HG03045 (cell line): ENCODE results near the gene AGTPBP1.
"Not testable (repeated sequence)": the region's sequence is repeated elsewhere in the genome, so short reads cannot be mapped to it uniquely, and the experiment has no call there.

Experiments used
- ATAC-seq: cut with Tn5 transposase; IDR thresholded peaks from one replicate; pipeline ENCODE4 v1.9.1; 2021; ENCODE audit warnings: mild to moderate bottlenecking, moderate library complexity; ENCODE audit not compliant: unreplicated experiment

AGTPBP1 gene

GRCh38 chr9:85726737-85727136, 15.0 kb downstream of the AGTPBP1 start:
- ATAC-seq = no peak

GRCh38 chr9:85723215-85723614, 18.5 kb downstream of the AGTPBP1 start:
- ATAC-seq = no peak

DNA sequence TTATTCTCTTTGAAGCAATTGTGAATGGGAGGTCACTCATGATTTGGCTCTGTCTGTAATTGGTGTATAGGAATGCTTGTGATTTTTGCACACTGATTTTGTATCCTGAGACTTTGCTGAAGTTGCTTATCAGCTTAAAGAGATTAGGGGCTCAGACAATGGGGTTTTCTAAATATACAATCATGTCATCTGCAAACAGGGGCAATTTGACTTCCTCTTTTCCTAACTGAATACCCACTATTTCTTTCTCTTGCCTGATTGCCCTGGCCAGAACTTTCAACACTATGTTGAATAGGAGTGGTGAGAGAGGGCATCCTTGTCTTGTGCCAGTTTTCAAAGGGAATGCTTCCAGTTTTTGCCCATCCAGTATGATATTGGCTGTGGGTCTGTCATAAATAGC, 22.3 kb downstream of the AGTPBP1 start:
- not testable (repeated sequence) for ATAC-seq

- not testable (repeated sequence) for ATAC-seq
These were observed 23.9 kb downstream of the AGTPBP1 start for GRCh38 chr9:85717818-85718217.

- ATAC-seq = no peak
These were observed 24.5 kb downstream of the AGTPBP1 start for GRCh38 chr9:85717220-85717619.

DNA sequence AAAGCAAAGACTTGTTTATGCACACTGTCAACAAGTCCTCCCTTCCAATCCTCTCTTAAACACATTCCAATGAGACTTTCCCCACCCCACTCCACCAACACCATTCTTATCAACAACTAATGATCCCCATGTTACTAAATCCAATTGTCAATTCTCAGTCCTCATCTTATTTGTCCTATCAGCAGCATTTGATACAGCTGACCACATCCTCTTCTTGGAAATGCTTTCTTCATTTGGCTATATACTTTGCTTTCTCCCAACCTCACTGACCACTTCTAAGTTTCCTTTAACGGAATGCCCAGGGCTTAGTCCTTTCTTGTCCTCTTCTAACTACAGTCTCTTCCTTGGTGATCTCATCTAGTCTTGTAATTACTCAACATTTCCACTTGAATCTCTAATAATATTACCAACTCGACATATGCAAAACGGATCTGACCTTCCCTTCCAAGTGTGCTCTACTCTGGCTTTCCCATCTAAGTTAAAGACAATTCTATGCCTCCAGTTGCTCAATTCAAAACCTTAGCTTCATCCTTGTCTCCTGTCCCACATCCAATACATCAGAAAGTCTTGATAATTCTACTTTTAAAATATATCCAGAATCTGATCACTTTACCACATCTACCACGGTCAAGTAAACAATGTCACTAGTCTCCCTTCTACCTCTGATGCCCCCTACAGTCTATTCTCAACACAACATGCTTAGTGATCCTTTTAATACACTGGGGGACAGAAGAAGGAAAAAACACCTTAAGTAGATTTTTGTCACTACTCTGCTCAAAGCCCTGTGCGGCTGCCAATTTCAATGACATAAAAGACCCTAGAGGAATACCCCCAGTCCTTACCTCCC, 25.5 kb downstream of the AGTPBP1 start:
- no peak for ATAC-seq

GRCh38 chr9:85715587-85715986, 26.2 kb downstream of the AGTPBP1 start:
- ATAC-seq = no peak

DNA sequence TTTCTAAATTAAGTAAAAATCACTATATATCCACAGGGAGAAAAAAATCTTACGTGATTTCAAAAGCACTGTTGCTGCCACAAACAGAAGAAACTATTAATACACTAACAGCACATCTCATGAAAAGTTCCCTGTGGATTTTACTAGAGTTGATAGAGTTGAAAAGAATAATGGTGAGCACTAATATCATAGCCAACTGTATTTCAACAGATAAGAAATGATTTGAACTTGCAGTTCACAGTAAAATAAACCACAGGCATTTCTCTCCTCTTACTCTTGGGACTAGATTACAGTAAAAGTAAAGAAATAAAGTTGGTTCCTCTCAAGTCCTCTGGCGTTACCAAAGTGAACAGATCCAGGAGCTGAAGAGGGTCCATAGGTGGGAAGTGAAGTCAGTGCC, 27.9 kb downstream of the AGTPBP1 start:
- ATAC-seq = no peak

GRCh38 chr9:85704744-85705143, 37.0 kb downstream of the AGTPBP1 start:
- ATAC-seq = no peak

DNA sequence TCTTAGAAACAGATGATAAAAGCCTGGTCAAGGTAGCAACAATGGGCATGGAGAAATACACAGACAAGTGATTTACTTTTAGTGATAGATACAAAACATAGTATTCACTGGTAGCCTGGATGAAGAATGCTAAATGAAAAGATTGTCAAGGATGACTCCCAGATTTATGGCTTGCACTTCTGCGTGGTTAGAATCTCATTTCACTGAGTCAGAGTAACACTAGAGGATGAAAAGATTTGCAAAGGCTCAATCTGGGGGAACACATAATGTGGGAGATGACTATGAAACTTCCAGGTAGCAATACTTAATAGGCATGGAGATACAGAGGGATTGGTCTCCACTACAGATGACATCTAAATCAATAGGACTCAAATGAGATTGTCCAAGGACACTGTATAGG, 38.4 kb downstream of the AGTPBP1 start:
- ATAC-seq = no peak

- no peak for ATAC-seq
These were observed 38.9 kb downstream of the AGTPBP1 start for GRCh38 chr9:85702726-85703289.

- ATAC-seq = no peak
These were observed 39.6 kb downstream of the AGTPBP1 start for GRCh38 chr9:85702191-85702590.

GRCh38 chr9:85700330-85700729, 41.4 kb downstream of the AGTPBP1 start:
- ATAC-seq = no peak

DNA sequence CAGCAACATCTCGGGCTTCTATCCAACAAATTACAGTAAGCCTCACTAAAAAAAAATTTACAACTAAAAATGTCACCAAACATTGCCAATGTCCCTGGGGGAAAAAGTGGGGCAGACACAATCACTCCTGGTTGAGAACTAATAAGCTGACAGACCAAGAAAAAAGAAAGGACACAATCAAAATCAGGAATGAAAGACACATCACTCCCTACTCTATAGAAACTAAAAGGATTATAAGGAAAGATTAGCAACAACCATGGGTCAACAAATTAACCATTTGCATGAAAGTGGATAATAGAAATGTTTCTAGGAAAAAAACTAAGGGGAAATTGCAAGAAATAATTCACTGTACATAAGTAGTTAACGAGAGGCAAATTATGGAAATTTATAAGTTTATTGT, 53.4 kb downstream of the AGTPBP1 start:
- ATAC-seq = no peak

- no peak for ATAC-seq
These were observed 56.7 kb downstream of the AGTPBP1 start for GRCh38 chr9:85685081-85685480.

- no peak for ATAC-seq
These were observed 65.0 kb downstream of the AGTPBP1 start for GRCh38 chr9:85676790-85677189.

DNA sequence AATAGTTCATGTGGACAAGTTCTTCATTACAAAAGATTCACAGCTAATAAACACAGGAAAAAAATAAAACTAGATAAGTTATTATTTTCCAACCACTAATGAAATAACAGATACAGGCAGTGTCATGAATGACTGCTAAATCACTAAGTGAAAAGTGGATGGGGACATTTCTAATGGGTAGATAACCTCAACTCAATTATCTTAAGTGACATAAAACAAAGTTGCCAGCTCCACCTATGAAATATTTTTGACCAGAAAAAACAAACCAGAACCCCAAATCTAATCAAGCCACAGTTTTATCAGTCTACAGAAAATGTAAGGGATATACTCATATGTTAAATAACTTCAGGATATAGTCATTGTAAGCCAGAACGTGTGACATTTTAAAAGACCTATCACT, 74.4 kb downstream of the AGTPBP1 start:
- no peak for ATAC-seq

GRCh38 chr9:85666086-85666485, 75.7 kb downstream of the AGTPBP1 start:
- ATAC-seq = no peak

GRCh38 chr9:85662573-85662972, 79.2 kb downstream of the AGTPBP1 start:
- no peak for ATAC-seq

DNA sequence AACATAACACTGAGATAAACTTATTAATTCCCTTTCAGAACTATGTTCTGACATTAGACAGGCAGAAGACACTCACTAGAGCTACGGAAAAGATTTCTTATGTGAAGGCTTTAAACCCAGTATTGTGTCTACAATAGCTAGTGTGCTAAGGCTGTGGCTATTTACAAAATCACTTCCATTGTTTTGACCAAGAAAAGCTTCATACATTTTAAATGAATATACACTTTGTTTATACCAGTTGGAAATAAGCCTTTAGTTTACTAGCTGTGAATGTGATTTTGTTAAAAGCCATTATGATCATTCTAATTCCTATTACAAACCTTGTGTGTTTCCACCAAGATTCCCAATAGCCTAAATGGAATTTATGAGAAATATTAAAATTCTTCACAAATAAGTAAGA, 83.0 kb downstream of the AGTPBP1 start:
- no peak for ATAC-seq

DNA sequence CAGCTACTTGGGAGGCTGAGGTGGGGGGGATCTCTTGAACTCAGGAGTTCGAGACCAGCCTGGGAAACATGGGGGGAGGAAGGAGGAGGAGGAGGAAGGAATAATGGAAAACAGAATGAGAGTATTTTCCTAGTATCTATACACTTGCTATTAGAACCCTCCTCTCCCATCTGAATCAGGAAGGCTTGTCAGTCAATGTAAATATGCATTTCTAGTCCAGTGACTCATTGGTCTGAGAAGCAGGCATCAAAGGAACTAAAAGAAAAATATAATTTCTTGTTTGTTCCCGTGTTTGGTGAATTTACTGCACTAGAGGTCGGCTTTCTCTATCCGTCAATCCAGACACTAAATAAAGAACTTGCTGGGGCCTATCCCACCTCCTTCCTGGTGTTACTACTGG, 88.6 kb downstream of the AGTPBP1 start:
- ATAC-seq = no peak

GRCh38 chr9:85647571-85647970, 94.2 kb downstream of the AGTPBP1 start:
- ATAC-seq = no peak
